Urinary bladder (tissue), 4 donors: Measurements from ENCODE around the gene AP2B1. TPM values are rescaled to one million over a fixed set of nuclear protein-coding genes. Genes with fewer than 3 reads are reported as not detected.
"Not testable (repeated sequence)": the region's sequence is repeated elsewhere in the genome, so short reads cannot be mapped to it uniquely, and the experiment has no call there.

ENCODE experiments used
- DNase-seq: peaks from one replicate; pipeline ENCODE4 v3.0.0-alpha.2; 2015; ENCODE audit errors: extremely low spot score
- H3K27ac ChIP-seq: one replicate; pipeline ENCODE4 v1.5.1; 2013; ENCODE audit warnings: low read depth, mild to moderate bottlenecking, moderate library complexity
- H3K36me3 ChIP-seq: one replicate; pipeline ENCODE4 v1.6.1; 2013; ENCODE audit warnings: mild to moderate bottlenecking, moderate library complexity; ENCODE audit not compliant: insufficient read depth
- H3K4me1 ChIP-seq: one replicate; pipeline ENCODE4 v1.6.1; 2013; ENCODE audit warnings: mild to moderate bottlenecking, moderate library complexity; ENCODE audit not compliant: insufficient read depth
- H3K4me3 ChIP-seq: one replicate; pipeline ENCODE4 v1.5.1; 2013; ENCODE audit warnings: low read depth, low read length
- WGBS: extraction: QIAGEN DNeasy Blood & Tissue Kit; methylation state at CpG from one replicate; pipeline ENCODE4 v1.1.7; 2013; 5-methylcytosine and 5-hydroxymethylcytosine counted together
- polyA plus RNA-seq: library from polyadenylated mRNA; stranded (reverse); fragments of 200-250 nt; gene quantifications from one replicate; pipeline ENCODE4 v1.2.3, GENCODE V29; 2013
- total RNA-seq: library from RNA; depleted of rRNA; stranded (reverse); fragments of >200 nt; gene quantifications from one replicate; pipeline ENCODE4 v1.2.3, GENCODE V29; 2014
- donor health status: healthy with polysubstance abuse.
- donor health status: healthy.

Gene AP2B1
- total and polyA plus RNA-seq, 2 donors, result 60.5 to 69.7 TPM

DNA sequence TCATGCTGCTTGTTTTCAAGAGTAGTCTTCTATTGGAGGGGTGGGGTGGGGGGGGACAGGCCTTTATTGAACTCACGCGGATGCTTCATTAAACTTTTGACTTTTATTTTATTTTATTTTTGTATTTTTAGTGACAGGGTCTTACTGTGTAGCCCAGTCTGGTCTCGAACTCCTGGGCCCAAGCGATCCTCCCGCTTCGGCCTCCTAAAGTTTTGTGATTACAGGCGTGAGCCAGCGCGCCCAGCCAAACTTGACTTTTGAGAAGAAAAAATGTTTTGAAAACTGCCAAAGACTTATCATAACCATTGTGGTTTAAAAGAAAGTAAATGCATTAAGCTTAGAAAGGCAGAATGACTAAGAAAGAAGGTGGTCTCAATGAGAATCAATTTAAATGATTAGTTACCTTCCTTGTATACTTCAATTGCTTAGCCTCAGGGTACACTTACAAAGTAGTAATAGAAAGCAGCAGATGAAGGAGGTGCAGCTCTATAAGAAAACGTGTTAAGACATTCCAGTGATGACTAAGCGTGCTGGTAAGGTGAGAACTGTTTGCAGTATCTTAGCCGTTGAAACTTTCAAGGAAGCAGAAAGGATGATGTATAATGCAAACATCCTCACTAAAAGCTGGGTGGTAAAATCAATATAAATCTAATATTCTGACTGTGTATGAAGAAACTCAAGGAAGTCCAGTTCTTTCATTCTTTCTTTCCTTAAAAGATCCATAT, 1.2 kb downstream of the AP2B1 start:
- no peak for DNase-seq
- 61% methylated on average over 12 of the region's 12 CpGs for WGBS
- peak overlapping the region; percentile 49 for H3K4me3 ChIP-seq
- H3K36me3 ChIP-seq, result no peaks in the 10 kb centered on the region
- no peaks in the 10 kb centered on the region for H3K4me1 ChIP-seq
- H3K27ac ChIP-seq, result peak overlapping the region; percentile 85

GRCh38 chr17:35596072-35596471, 8.9 kb downstream of the AP2B1 start:
- DNase-seq, result no peak
- Histone ChIP-seq H3K4me1 (no peaks in the 10 kb centered on the region), H3K27ac (no peak overlapping the region), H3K4me3 (no peak overlapping the region), H3K36me3 (peaks cover 4% of the 10 kb centered on the region)
- 81% methylated on average over 4 of the region's 4 CpGs for WGBS

DNA sequence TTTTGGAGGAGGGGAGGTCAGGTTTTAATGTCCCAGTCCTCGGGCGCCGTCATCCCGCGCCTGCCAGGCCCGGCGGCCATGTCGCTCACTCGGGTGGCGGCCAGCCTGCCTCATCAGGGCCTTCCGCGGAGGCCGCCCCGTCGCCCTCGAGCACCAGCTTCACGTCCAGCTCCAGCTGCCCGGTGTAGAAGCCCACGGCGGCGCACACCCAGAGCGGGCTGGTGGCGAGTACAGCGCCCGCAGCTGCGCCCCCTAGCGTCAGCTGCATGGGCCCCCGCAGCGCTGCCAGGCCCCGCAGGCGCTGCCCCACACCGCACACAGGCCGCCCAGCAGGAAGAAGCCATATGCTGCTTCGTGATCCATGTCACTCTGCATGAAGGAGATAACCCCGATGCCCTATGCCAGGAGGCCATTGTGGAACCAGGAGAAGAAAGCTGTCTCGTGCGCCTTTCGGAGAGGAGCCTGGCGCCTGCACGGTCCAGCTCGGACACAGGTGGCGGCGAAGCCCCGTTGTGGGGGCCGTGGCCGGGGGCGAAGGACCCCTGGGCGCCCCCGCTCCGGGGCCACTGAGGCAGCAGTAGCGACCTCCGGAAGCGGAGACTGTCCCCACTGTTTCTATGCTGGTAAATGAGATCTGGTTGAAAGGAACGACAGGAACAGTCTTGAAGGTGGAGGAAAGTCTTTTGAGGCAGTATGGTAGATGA, 9.6 kb downstream of the AP2B1 start:
- H3K4me1 ChIP-seq, result no peaks in the 10 kb centered on the region
- no peak overlapping the region for H3K4me3 ChIP-seq
- WGBS, result 84% methylated on average over 54 of the region's 54 CpGs
- H3K36me3 ChIP-seq, result peaks cover 7% of the 10 kb centered on the region
- no peak overlapping the region for H3K27ac ChIP-seq
- no peak for DNase-seq

DNA sequence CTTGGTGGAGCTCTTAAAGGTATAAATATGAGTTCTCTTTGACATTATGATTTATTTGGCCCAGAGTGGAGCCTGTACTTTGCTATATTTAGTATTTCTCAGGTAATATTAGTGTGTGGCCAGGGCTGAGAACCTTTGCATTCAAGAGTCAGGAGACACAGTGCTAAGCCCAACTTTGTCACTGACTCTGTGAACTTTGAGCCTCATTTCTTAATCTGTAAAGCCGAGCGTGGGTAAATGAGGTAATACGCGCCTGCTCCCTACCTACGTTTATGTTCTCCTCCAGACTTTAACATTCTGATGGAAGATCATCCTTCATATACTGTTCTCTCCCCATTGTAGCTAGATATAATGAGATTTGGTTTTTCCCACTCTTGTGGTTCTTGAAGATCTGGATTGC, 10.5 kb downstream of the AP2B1 start:
- 75% methylated on average over 5 of the region's 5 CpGs for WGBS
- no peak for DNase-seq
- Histone ChIP-seq H3K36me3 (peaks cover 7% of the 10 kb centered on the region), H3K4me1 (no peaks in the 10 kb centered on the region), H3K4me3 (no peak overlapping the region), H3K27ac (no peak overlapping the region)

- H3K4me1 ChIP-seq, result no peaks in the 10 kb centered on the region
- DNase-seq, result no peak
- H3K4me3 ChIP-seq, result no peak overlapping the region
- 83% methylated on average over 7 of the region's 7 CpGs for WGBS
- peaks cover 5% of the 10 kb centered on the region for H3K36me3 ChIP-seq
- no peak overlapping the region for H3K27ac ChIP-seq
Measured at GRCh38 chr17:35603674-35604073, 16.6 kb downstream of the AP2B1 start.

DNA sequence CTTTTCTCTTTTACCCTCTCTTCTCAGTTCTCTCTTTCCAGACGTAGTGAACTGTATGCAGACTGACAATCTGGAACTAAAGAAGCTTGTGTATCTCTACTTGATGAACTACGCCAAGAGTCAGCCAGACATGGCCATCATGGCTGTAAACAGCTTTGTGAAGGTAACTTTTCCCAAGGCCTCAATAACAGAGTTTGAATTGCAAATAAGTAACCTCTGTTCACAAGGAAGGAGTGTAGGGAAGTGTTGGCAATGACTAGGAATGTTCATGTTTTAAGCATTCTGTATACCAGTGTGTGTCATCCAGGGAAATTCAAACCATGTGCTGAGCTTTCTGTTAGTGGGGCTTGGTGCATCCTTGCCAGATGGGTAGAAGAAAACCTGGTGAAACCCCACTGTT, 18.6 kb downstream of the AP2B1 start:
- WGBS, result 81% methylated on average over 2 of the region's 2 CpGs

GRCh38 chr17:35607239-35607847, 20.2 kb downstream of the AP2B1 start:
- H3K36me3 ChIP-seq, result peaks cover 9% of the 10 kb centered on the region
- H3K4me3 ChIP-seq, result no peak overlapping the region
- no peak overlapping the region for H3K27ac ChIP-seq
- 38% methylated on average over 3 of the region's 3 CpGs for WGBS
- DNase-seq, result no peak
- no peaks in the 10 kb centered on the region for H3K4me1 ChIP-seq

More for the DNA sequence above, 18.6 kb downstream of the AP2B1 start:
- H3K4me3 ChIP-seq, result no peak overlapping the region
- peaks cover 9% of the 10 kb centered on the region for H3K36me3 ChIP-seq
- H3K4me1 ChIP-seq, result no peaks in the 10 kb centered on the region
- H3K27ac ChIP-seq, result no peak overlapping the region
- DNase-seq, result no peak

DNA sequence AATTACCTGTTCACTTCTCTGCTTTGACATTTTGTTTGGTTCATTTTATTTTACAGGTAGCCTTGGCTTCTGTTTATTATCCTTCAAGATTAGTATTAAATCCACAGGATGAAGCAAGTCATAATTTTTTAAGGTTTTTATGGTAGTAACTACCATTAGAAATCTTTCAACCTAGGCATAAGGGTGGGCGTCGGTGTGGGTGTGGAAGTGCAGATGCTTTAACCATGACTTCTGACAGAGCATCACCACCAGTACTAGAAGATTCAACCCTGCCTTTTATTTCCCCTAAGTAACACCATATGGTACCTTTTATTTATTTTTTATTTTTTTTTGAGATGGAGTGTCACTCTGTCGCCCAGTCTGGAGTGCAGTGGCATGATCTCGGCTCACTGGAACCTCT, 22.7 kb downstream of the AP2B1 start:
- whole genome bisulfite sequencing, result 95% methylated on average over 4 of the region's 4 CpGs
- Histone ChIP-seq H3K4me3 (no peak overlapping the region), H3K36me3 (peaks cover 11% of the 10 kb centered on the region), H3K4me1 (no peaks in the 10 kb centered on the region), H3K27ac (no peak overlapping the region)
- DNase-seq, result no peak

- not testable (repeated sequence) for DNase-seq, H3K4me1 ChIP-seq, H3K4me3 ChIP-seq, H3K27ac ChIP-seq
- peaks cover 11% of the 10 kb centered on the region for H3K36me3 ChIP-seq
- WGBS, result 76% methylated on average over 12 of the region's 12 CpGs
Measured at GRCh38 chr17:35610746-35611145, 23.6 kb downstream of the AP2B1 start.

DNA sequence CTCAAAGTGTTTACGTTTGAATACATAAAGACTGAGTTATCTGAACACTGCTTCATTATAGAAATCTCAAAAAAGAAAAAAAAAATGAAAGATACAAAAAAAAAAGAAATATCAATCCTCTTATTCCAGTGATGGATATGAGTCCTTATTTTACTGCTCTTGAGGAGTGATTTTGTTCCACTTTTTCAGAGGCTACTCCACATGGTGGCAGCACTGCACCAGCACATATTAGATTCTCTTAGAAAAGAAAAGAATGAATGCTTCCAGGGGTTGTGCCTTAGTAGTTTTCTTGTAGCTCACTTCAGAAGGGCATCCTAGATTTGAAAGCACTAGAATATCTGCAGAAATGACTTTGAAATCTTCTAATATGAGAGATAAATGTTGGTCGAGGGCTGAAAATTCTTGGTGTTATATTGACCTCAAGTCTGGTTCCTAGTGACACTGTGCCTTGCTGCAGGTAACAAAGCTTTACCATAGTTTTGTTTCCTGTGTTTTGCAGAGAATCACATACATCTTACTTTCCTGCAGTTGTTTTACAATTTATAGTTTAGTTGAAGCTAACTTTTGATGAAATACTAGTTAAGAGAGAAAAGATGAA, 25.9 kb downstream of the AP2B1 start:
- WGBS, result 81% methylated on average over 2 of the region's 2 CpGs
- no peak for DNase-seq
- no peak overlapping the region for H3K27ac ChIP-seq
- no peak overlapping the region for H3K4me3 ChIP-seq
- H3K36me3 ChIP-seq, result peaks cover 11% of the 10 kb centered on the region
- H3K4me1 ChIP-seq, result no peaks in the 10 kb centered on the region

GRCh38 chr17:35614810-35615209, 27.7 kb downstream of the AP2B1 start:
- DNase-seq, result no peak
- Histone ChIP-seq H3K4me3 (no peak overlapping the region), H3K36me3 (peaks cover 4% of the 10 kb centered on the region), H3K27ac (no peak overlapping the region), H3K4me1 (no peaks in the 10 kb centered on the region)
- 65% methylated on average over 3 of the region's 3 CpGs for WGBS

DNA sequence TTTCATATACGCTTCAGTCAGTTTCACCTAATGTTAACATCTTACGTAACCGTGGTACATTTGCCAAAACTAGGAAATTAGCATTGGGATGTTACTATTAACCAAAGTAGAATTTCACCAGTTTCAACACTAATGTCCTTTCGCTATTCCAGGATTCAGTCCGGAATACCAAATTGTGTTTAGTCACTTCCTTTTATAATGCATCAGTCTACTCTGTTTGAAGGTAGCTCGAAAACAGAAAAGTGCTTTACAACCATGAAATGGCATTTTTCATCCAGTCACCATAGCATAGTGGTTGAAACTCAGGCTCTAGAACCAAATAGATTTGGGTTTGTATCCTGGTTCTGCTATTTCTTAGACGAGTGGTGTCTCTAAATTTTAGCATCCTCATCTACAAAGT, 29.4 kb downstream of the AP2B1 start:
- Histone ChIP-seq H3K27ac (no peak overlapping the region), H3K36me3 (peaks cover 1% of the 10 kb centered on the region), H3K4me3 (no peak overlapping the region), H3K4me1 (no peaks in the 10 kb centered on the region)
- no peak for DNase-seq
- 93% methylated on average over 7 of the region's 7 CpGs for WGBS

DNA sequence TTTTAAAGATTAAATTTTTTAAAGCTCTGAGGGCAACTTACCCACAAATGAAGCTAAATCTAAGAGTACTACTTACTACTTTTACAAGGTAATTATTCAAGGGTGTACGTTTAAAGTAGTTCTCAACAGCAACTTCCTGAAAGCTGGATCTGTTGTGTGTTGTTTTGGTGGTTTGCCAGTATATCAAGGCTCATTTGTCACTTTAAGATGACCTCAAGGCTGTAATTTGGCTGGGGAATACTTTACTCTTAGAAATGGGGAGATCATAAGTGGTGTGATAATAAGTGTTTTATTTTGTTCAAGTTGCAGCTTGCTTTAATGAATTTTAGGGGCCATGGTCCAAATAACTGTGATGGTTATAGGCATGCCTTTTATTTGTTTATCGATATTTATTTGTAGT, 30.4 kb downstream of the AP2B1 start:
- 76% methylated on average over 2 of the region's 2 CpGs for WGBS
- H3K4me3 ChIP-seq, result no peak overlapping the region
- no peaks in the 10 kb centered on the region for H3K4me1 ChIP-seq
- no peak overlapping the region for H3K27ac ChIP-seq
- peaks cover 1% of the 10 kb centered on the region for H3K36me3 ChIP-seq
- DNase-seq, result no peak

GRCh38 chr17:35618628-35619027, 31.5 kb downstream of the AP2B1 start:
- Histone ChIP-seq H3K4me1 (no peaks in the 10 kb centered on the region), H3K27ac (no peak overlapping the region), H3K36me3 (no peaks in the 10 kb centered on the region), H3K4me3 (no peak overlapping the region)
- DNase-seq, result no peak
